ENCODE data around the gene ILKAP. TPM values are rescaled to one million over a fixed set of nuclear protein-coding genes. Genes with fewer than 3 reads are reported as not detected.

ILKAP gene
- polyA plus RNA-seq, 3 donors = 23.2 to 44.2 (median 29.3) TPM

GRCh38 chr2:238164906-238165287 is 38.6 kb downstream of the ILKAP start:
- Mint-ChIP-seq H3K9me3 (peaks cover 0 to 8% (median 0%) of the 10 kb centered on the region in 7 donors), H3K27me3 (ENCODE audit: low read depth in 3 of 3) (peaks cover 39 to 56% (median 48%) of the 10 kb centered on the region in 3 donors), H3K27ac (peak overlapping the region in 2 of 7 donors; percentile 68 to 76), H3K36me3 (peaks cover 26 to 31% of the 10 kb centered on the region in 2 donors), H3K4me1 (peaks cover 11% of the 10 kb centered on the region), H3K4me3 (peak overlapping the region in 1 of 2 donors; percentile 72)
- Histone ChIP-seq H2AFZ (ENCODE audit: insufficient read depth, low read depth, low read length, poor library complexity, severe bottlenecking) (no peak overlapping the region), H3K9me3 (replicated peaks in 1 of 2; ENCODE audit: control insufficient read depth in 1 of 2, insufficient read depth in 1 of 2, low read length in 2 of 2) (peaks cover 0 to 6% of the 10 kb centered on the region in 2 donors), H3K4me2 (replicated peaks; ENCODE audit: extremely low read depth, low read length, poor library complexity, severe bottlenecking) (no peak overlapping the region), H3K36me3 (replicated peaks in 1 of 2; ENCODE audit: control insufficient read depth in 1 of 2, insufficient read depth in 2 of 2, low read length in 2 of 2) (peaks cover 15 to 25% of the 10 kb centered on the region in 2 donors), H3K79me2 (ENCODE audit: insufficient read depth, low read length) (no peaks in the 10 kb centered on the region), H3K27me3 (ENCODE audit: control insufficient read depth in 2 of 2, insufficient read depth in 2 of 2, low read length in 2 of 2) (peaks cover 0 to 39% of the 10 kb centered on the region in 2 donors), H3K27ac (ENCODE audit: low read depth in 1 of 2, low read length in 2 of 2) (no peak overlapping the region), H3K4me1 (ENCODE audit: control insufficient read depth in 1 of 2, insufficient read depth in 2 of 2, low read length in 2 of 2) (no peaks in the 10 kb centered on the region), H4K20me1 (ENCODE audit: insufficient read depth, low read length) (no peaks in the 10 kb centered on the region), H3K9ac (ENCODE audit: insufficient read depth, low read length, poor library complexity, severe bottlenecking) (no peak overlapping the region), H3K4me3 (replicated peaks in 1 of 3; ENCODE audit: low read depth in 2 of 3, low read length in 3 of 3) (no peak overlapping the region)
- intact Hi-C loops (cut with micrococcal nuclease) = no loop called here
- 92% methylated on average over 8 of the region's 8 CpGs for whole genome bisulfite sequencing (ENCODE audit: insufficient coverage)
- DNase-seq = no peak
- no peak for TF ChIP-seq CTCF (IDR thresholded peaks at IDR 0.05)

GRCh38 chr2:238163481-238164198 is 39.9 kb downstream of the ILKAP start:
- Histone ChIP-seq H3K4me2 (replicated peaks; ENCODE audit: extremely low read depth, low read length, poor library complexity, severe bottlenecking) (no peak overlapping the region), H3K4me1 (ENCODE audit: control insufficient read depth in 1 of 2, insufficient read depth in 2 of 2, low read length in 2 of 2) (peaks cover 7 to 8% of the 10 kb centered on the region in 2 donors), H2AFZ (ENCODE audit: insufficient read depth, low read depth, low read length, poor library complexity, severe bottlenecking) (no peak overlapping the region), H3K9me3 (replicated peaks in 1 of 2; ENCODE audit: control insufficient read depth in 1 of 2, insufficient read depth in 1 of 2, low read length in 2 of 2) (peaks cover 0 to 7% of the 10 kb centered on the region in 2 donors), H3K36me3 (replicated peaks in 1 of 2; ENCODE audit: control insufficient read depth in 1 of 2, insufficient read depth in 2 of 2, low read length in 2 of 2) (peaks cover 5 to 13% of the 10 kb centered on the region in 2 donors), H3K9ac (ENCODE audit: insufficient read depth, low read length, poor library complexity, severe bottlenecking) (no peak overlapping the region), H3K27ac (ENCODE audit: low read depth in 1 of 2, low read length in 2 of 2) (no peak overlapping the region), H3K4me3 (replicated peaks in 1 of 3; ENCODE audit: low read depth in 2 of 3, low read length in 3 of 3) (no peak overlapping the region), H3K79me2 (ENCODE audit: insufficient read depth, low read length) (no peaks in the 10 kb centered on the region), H4K20me1 (ENCODE audit: insufficient read depth, low read length) (no peaks in the 10 kb centered on the region), H3K27me3 (ENCODE audit: control insufficient read depth in 2 of 2, insufficient read depth in 2 of 2, low read length in 2 of 2) (peaks cover 7 to 47% of the 10 kb centered on the region in 2 donors)
- DNase-seq = no peak
- H3K36me3 Mint-ChIP-seq = peaks cover 18% of the 10 kb centered on the region in 2 donors
- peaks cover 0 to 14% (median 0%) of the 10 kb centered on the region in 7 donors for H3K9me3 Mint-ChIP-seq
- H3K27ac Mint-ChIP-seq = no peak overlapping the region
- H3K4me1 Mint-ChIP-seq = peaks cover 15% of the 10 kb centered on the region
- 3% methylated on average over 95 of the region's 95 CpGs for WGBS (ENCODE audit: insufficient coverage)
- intact Hi-C loops (cut with micrococcal nuclease) = no loop called here
- peaks cover 46 to 66% (median 55%) of the 10 kb centered on the region in 3 donors for H3K27me3 Mint-ChIP-seq (ENCODE audit: low read depth in 3 of 3)
- H3K4me3 Mint-ChIP-seq = peak overlapping the region in 1 of 2 donors; percentile 51
- TF ChIP-seq CTCF (IDR thresholded peaks at IDR 0.05) = no peak

Measured in CD14-positive monocyte (primary cell).